ENCODE measurements around the gene ARG2.
A peak's percentile ranks its signal among the peaks of the same experiment; 100 is the strongest.

Gene ARG2

DNA sequence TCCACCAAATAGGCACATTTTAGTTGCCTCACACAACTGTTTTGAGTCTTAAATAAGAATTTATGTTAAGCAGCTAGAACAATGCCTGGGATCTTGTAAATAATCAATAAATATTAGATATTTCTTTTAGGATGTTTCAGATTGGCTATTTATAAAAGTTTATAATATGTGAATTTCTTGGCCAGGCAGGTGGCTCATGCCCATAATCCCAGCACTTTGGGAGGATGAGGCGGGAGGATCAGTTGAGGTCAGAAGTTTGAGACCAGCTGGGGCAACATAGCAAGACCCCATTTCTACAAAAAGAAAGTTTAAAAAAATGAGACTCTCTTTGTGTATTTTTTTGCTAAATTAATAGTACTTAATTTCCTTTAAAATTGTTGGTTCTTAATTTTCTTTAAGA, 21.8 kb downstream of the ARG2 start:
- no peak for DNase-seq

DNA sequence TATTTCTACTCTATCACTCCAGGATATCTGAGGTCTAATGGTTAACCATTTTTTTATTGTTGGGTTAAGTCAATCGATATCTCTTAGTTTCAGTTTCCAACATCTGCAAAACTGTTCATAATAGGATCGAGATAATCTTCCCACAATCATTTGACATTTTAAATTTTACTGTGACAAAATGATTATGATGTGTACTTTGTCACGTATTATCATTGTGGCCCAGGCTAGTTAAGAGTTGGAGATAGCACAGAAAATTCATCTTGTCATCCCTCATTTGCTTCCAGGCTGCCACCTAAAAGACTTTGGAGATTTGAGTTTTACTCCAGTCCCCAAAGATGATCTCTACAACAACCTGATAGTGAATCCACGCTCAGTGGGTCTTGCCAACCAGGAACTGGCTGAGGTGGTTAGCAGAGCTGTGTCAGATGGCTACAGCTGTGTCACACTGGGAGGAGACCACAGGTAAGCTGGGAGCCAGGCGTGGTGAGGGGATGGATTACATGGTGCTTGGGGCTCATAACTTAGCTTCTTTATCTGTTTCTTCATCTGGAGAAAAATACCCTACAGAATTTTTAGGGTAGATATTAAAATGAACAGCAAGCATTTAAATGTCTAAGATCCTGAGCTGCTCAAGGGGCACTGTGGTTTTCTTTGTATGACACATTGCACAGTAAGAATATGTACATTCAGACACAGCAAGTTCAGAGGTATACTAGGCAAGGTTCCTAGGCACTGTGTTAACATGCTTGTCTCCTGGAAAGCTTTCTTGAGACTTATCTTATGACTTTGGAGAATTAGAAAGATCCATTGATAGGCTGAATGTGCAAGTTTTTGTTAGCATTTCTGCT, 22.4 kb downstream of the ARG2 start:
- no peak for DNase-seq

DNA sequence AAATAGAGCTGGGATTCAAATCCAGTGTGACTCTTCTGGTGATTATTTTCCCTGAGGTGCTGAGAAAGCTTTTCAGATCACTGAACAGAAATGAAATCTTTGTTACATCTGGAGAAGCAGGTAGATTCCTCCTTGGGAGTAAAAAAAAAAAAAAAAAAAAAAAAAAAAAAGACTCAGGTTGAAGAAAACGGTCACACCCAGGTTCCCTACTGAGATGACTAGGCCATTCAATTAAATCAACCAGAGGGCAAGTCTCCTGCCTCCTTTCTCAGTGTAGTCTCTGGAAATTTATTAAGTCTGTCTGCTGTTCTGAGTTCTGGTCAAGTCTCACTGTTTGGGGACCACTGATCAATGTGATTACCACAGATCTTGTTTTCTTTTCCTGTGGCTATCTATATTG, 24.0 kb downstream of the ARG2 start:
- DNase-seq = no peak

DNA sequence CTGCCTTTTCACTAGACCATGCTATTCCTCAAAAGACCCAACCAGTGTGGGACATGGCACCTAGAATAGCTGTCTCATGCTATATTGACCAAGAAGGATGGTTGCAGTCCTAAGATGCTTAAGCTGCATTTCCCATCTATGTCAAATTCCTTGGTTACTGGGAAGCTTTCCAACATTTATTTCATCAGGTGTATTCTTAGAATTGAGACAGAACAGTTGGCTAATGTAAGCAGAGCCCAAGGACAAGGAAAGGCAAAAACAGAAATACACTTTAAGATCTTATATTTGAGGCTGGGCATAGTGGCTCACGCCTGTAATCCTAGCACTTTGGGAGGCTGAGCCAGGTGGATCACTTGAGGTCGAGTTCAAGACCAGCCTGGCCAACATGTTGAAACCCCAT, 24.7 kb downstream of the ARG2 start:
- no peak for DNase-seq

DNA sequence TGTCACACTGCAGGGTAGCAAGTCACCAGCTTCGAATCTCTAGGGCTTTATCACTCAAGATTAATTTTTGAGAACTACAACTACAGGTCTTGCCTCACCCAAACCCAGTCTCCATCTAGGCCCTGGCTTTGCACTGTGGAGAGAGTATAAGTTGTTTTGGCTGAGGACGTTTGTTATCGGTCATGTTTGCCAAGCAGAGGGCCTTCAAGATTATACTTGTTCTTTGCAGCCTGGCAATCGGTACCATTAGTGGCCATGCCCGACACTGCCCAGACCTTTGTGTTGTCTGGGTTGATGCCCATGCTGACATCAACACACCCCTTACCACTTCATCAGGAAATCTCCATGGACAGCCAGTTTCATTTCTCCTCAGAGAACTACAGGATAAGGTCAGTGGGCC, 25.7 kb downstream of the ARG2 start:
- no peak for DNase-seq

DNA sequence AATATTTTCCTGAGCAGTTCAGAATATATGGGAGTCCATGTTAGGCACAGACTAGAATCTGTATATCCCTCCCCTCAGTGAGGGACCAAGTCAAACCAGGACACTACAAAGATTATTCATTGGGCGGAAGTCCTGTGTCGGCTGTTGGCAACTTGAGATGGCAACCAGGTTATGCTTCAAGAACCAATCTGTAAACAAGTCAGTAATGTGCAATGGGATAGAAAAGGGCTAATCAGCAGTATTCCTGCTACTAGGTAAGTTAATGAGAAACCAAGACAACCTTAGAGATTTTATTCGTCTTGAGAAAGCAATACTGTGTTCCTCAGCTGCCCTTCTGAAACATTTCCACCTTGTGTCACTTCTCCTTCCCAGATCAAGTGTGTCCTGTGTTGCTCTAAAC, 26.4 kb downstream of the ARG2 start:
- no peak for DNase-seq

DNA sequence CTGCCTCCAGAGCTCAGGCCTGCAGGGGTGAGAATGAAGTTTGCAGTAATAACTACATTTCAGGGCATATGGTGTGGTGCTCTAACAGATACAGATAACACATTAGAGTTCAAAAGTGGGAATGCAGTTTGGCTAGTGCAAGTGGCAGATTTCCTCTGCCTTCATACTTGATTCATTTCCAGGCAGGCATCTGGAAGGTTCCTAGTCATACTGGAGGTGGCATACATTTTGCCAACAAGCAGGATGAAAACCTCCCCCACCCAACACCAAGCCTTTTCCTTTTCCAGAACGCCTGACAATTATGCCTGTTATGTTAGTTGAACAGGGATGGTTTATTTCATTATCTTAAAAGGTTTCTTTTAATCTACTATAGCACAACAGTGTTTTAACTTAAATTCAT, 30.4 kb downstream of the ARG2 start:
- DNase-seq = no peak

DNA sequence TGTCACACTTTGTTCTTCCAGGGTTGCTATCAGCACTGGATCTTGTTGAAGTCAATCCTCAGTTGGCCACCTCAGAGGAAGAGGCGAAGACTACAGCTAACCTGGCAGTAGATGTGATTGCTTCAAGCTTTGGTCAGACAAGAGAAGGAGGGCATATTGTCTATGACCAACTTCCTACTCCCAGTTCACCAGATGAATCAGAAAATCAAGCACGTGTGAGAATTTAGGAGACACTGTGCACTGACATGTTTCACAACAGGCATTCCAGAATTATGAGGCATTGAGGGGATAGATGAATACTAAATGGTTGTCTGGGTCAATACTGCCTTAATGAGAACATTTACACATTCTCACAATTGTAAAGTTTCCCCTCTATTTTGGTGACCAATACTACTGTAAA, 31.0 kb downstream of the ARG2 start:
- no peak for DNase-seq

DNA sequence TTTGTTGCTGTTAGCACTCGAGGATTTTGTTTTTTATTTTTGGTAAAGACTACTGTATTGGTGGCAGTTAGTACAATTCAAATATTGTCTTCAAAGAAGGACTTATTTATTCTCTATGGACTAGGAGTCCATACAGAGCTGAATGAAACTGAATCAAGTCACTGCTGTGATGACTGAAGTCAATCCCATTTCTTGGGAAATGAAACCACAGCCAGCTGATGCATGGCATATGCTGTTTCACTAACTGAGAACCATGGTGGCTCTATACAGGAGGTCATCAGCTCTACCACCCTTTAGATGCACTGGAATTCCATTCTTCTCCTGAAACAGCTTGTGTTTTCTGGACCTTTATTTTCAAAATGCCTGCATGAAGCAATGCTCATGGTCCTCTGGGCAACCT, 32.5 kb downstream of the ARG2 start:
- no peak for DNase-seq

DNA sequence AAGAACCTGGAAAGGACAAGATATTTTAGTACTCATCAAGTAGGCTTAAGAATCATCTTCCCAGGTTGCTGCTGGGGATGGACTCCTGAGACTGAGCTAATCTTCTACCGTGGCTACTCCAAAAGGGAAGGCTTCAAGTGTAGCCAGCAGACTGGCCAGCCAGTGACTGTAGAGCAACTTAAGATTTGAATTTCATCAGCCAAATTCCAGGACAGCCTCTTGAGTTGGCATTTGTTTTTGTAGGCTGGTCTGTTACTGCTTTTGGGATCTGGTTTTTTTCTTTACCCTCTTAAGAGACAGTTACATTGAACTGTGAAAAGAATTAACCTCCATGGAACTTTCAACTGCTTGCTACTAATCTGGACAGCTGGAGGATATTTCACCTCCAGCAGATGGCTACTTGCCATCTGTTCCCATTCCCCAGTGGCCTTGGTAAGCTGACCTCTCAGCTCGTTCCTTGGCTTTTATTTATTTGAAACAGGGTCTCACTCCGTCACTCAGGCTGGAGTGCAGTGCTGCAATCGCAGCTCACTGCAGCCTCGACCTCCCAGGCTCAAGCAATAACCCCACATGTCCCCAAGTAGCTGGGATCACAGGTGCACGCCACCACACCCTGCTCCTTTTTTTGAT, 34.0 kb downstream of the ARG2 start:
- no peak for DNase-seq

DNA sequence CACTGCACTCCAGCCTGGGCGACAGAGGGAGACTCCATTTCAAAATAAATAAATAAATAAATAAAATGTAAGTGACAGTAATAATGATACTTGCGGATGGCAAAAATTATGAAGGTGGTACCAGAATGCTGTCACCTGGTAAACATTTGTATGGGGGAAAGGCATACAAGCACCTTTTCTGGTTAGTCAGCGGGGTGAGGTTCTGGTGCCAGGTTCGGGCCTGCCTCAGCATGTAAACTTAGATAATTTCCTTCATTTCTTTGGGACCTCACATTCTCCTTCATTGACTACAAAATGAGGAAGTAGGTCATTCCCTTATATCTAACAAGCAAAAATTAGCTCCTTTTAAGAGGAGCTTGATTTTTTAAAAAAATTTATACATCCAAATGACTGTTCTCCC, 43.9 kb downstream of the ARG2 start:
- DNase-seq = no peak

DNA sequence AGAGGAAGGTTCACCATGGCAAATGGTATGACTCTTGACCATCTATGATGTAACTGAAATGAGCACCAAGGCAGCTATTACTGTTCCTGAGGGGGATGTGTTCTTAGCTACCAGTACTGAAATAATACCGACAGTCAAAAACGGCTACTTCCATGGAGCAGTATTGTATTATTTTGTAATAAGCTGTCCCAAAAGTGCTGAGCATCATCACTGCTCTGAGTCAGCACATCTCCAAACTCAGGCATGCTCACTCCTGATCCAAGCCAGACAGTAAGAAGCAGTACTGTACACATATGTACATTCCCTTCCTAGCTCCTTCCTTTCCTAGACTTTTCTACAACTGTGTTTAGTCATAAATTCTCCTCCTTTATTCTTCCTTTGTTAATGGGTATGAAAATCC, 46.1 kb downstream of the ARG2 start:
- no peak for DNase-seq

DNA sequence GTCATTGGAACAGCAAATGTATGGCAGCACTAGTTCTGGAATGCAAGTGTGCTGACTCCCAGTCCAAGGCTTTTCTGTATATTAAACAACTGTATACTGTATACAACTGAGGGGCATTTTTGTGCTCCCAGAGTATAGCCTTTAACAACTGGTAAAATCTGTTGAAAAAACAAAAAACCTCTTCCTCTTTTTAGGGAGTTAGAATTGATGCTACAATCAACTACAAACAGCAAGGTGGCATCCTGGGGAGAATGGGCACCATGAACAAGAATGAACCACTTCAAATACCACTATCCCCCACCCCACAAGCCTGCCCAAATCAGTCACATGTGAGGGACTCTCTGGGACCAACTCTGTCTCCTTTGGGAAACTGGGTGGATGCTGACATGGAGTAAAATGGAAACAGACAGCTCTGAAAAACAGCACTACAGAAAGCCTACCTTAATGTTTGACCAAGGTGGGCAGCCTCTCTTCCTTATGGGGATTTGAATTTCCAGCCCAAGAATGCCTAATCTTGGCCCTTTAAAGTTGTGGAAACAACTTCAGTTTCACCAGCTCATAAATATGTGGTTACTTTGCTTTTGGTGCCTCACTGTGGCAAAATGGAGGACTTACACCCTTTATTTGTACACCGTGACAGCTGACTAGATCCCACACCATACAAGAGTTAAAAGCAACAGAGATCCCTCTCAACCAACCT, 47.2 kb downstream of the ARG2 start:
- DNase-seq = peak; percentile 32

DNA sequence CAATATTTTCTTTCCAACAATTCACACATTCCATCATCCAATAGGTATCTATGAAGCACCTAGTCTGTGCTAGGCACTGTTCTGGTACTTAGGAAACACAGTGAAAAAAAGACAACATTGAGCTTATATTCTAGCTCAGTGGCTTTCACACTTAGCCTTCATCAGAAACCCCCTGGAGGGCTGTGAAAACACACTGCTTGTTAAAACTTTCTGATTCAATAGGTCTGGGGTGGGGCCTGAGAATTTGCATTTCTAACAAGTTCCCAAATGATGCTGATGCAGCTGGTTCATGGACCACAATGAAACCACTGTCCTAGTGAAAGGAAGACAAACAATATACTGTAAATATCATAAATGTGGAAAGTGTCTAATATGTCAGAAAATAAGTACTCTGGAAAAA, 48.8 kb downstream of the ARG2 start:
- DNase-seq = no peak

DNA sequence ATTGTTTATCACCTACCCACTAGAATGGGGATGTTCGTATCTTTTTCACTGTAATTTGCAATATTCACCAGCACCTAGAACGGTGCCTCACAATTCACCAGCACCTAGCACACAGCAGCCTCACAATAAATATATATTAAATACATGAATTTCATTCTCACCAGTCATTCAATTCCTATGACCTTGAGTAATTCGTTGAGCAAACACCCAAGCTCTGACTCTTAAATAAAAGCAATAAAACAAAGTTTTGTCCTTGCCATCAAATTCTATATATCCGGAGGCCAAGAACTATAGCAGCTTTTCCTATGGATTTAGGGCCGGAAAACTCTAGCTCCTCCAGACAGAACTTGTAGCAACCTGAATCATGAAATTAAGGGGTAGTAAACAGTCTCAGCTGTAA, 53.7 kb downstream of the ARG2 start:
- no peak for DNase-seq

DNA sequence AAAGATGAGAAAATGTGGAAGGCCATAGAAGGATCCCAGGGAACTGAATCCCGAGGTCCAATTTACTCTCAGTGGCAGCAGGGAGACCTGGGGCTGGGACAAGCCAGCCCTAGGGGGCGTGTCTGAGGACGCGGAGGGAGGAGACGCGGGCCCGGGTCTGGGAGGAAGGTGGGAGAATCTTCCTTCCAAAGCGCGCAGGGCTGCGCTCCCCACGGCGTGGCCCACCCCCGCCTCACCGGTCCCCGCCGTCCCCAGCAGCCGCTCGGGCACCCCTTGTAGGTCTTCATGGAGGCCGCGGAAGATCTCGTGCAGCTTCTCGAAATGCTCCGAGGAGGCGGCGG, 54.4 kb downstream of the ARG2 start:
- DNase-seq = peak; percentile 11

DNA sequence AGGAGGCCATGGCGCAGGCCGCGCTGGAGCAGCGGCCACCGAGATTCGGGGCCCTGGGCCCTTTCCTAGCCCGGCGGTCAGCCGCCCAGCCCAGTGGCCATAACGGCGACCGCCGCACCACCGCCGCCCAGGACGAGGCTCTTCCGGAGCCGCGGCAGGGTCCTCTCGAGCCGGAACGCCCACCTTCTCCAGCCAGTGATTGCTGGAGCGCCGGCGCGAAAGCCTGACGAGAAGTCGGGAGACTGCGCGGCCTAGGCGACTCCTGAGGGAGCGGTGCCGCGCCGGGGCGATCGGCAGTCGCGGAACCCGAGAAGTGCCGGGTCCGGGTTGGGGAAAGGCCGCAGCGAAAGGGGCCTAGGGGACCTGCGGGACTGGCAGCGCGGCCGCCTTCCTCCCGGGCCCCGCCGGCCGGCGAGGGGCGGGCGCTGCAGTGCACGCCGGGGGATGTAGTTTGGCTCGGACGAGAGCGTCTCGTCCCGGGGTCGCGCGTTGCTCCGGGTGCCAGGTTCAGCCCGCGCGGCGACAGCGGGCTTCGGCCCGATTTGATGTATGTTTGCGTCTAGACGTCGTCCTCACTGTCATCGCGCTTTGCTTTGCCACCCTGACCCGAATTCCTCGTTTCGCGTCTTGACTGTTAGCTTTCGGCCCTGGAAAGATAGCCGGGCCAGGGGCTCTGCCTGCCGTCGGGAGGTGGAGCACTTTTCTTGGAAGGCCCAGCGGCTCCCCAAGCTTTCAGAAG, 54.9 kb downstream of the ARG2 start, which contains the start of gene VTI1B:
TSS of gene VTI1B (minus strand) at position 153 of the 739 bp plus-strand sequence. CDS start at position 10, 143 bp downstream.
- DNase-seq = peak; percentile 76

DNA sequence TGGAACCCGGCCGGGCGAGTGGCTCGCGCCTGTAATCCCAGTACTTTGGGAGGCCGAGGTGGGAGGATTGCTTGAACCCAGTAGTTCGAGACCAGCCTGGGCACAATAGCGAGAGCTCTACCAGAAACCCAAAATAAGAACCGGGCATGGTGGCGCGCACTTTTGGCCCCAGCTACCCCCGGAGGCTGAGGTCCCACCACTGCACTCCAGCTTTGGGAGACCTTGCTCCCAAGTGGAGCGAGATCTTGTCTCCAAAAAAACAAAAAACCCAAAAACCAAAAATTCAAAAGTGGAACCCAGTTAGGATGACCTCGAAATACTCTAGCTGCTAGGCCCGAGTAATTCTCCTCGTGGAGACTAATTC, 55.5 kb downstream of the ARG2 start:
- DNase-seq = no peak

DNA sequence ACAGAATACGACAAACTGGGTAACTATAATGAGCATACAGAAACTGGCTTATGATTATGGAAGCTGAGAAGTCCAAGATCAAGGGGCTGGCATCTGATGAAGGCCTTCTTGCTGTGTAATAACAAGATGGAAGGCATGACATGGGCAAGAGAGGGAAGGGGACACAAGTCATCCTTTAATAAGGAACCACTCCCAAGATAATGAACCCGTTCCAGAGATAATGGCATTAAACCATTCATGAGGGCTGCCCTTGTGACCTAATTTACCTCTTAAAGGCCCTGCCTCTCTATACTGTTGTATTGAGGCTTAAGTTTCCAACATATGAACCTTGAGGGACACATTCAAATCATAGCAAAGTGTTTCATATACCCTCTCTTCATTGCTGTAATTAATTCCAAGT, 59.3 kb downstream of the ARG2 start:
- DNase-seq = no peak

DNA sequence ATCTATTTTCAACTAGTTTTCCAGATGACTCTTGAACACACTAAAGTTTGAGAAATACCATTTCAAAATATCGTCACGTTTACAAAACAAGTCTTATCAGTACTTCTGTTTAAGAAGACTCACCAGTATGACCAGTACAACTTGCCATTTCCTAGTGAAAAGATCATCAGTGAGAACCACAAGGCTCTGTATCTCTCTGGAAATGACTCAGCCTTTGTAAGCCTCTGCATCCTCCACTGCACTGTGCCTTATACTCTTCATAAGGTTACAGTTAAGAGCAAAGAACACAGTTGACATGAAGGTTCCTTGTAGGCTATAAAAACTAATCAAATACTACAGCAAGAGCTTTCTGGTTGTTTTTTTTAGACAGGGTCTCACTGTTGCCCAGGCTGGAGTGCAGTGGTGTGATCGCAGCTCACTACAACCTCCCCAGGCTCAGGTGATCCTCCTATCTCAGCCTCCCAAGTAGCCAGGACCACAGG, 60.4 kb downstream of the ARG2 start:
- DNase-seq = no peak

DNA sequence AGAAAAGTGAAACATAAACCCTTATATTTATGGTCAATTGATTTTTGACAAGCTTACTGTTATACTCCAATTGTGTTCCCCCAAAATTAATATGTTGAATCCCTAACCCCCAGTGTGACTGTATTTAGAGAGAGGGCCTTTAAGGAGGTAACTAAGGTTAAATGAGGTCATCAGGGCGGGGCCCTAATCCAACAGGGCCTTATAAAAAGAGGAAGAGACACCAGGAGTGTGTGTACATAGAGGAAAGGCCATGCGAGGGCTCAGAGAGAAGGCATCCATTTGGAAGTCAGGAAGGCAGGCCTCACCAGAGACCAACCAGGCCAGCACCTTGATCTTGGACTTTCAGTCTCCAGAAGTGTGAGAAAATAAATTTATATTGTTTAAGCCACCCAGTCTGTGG, 61.2 kb downstream of the ARG2 start:
- DNase-seq = no peak

DNA sequence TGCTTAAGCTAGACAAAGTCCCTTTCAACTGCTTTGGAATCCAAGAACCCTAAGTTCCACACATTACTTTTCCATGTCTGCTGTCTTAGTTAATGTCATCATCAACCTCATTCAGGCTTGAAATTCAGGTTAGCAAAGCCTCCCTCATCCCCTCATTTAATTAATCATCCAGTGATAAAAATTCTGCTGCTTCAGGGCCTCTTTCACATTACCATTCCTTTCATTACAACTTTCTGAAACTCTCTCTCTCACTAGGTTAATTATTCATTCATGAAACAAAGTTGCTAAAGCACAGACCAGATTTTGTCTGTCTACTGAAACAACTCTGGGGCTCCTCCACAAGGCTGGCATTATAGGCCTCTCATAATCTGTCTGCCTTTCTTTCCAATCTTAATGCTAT, 64.1 kb downstream of the ARG2 start:
- DNase-seq = no peak

DNA sequence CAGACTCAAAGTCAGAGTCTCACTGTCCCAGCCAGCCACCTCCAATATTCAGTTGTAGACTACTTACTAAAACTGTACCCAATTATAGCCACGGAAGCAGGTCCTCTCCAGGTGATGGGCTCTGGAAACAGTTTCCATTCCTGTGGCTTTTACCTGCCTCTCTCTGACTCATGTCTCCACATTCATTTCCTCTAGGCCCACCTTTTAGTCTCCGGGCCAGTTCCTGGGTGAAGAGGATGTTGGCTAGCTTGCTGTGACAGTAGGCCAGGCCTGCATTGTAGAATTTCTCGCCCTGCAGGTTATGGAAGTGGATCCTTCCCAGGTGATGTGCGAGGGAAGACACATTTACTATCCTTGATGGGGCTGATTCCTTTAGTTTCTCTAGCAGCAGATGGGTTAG, 70.3 kb downstream of the ARG2 start:
- no peak for DNase-seq
